Frontal cortex (tissue), 4 donors: Measurements from ENCODE around the gene NPY1R. TPM values are rescaled to one million over a fixed set of nuclear protein-coding genes. Genes with fewer than 3 reads are reported as not detected.

Experiments
- DNase-seq, 2 donors: peaks; one replicate each; pipeline ENCODE4 v3.0.0; 2012; ENCODE audit warnings: low spot score in 2 of 2
- FAIRE-seq: peaks from 2 replicates; lab custom pipeline; 2012; peaks lifted over from hg19 to GRCh38; lab: Jason Lieb, UNC
- total RNA-seq: library from RNA; depleted of rRNA; stranded (reverse); fragments of >200 nt; gene quantifications from one replicate; pipeline ENCODE4 v1.2.3, GENCODE V29; 2014
- donor health status: control.
- donor health status: control.
- donor health status: control.

The NPY1R gene
- total RNA-seq, 1 donor from 2014 or later, result 179 TPM

GRCh38 chr4:163280703-163281519, 51.5 kb downstream of the NPY1R start:
- FAIRE-seq, result no peak

DNA sequence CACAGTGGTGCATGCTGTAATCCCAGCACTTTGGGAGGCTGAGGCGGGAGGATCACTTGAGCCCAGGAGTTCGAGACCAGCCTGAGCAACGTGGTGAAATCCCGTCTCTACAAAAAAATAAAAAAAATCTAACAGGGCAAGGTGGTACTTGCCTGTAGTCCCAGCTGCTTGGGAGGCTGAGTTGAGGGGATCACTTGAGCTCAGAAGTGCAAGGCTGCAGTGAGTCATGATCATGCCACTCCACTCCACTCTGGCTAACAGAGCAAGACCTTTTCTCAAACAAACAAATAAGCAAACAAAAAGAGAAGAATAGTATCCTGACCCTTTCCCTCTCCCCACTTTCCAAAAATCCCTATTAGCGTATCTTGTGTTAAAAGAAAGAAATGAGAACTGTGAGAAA, 52.7 kb downstream of the NPY1R start:
- FAIRE-seq (no peak), DNase-seq (no peak)

More at GRCh38 chr4:163280703-163281519, 51.5 kb downstream of the NPY1R start:
- no peak for DNase-seq

GRCh38 chr4:163274861-163275260, 57.5 kb downstream of the NPY1R start:
- no peak for FAIRE-seq
- no peak for DNase-seq

Other genes starting within 250 kb of the NPY1R start
- gene NAF1, start 165.7 kb downstream of the NPY1R start, total RNA-seq, result 11.4 TPM
- gene NPY5R, start 11.3 kb upstream of the NPY1R start, total RNA-seq, result 39.5 TPM
- 0.82 TPM for gene TKTL2, start 141.2 kb upstream of the NPY1R start, total RNA-seq
- gene TMA16, start 162.1 kb upstream of the NPY1R start, total RNA-seq, result 15.9 TPM